ENCODE results near the gene SLC12A3. TPM values are rescaled to one million over a fixed set of nuclear protein-coding genes. Genes with fewer than 3 reads are reported as not detected.

SLC12A3 gene
- total RNA-seq, 1 experiment from 2014 or later, result not detected

DNA sequence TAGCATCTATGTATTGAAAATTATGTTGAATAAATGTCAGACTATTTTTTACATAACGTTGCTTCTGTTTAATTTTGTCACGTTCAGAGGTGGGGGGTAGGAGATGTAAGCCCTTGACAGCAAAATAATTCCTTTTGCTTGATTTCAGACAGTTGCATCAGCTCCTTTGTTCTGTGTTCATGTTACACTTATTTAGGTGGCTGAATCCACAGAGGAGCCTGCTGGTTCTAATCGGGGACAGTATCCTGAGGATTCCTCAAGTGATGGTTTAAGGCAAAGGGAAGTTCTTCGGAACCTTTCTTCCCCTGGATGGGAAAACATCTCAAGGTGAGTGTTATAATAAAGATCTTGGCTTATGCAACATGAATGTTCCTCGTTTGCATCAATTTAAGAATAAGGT is 71.5 kb downstream of the SLC12A3 start:
- peaks cover 15% of the 10 kb centered on the region for H3K4me1 Mint-ChIP-seq
- POLR2A ChIA-PET, result no interaction called here

DNA sequence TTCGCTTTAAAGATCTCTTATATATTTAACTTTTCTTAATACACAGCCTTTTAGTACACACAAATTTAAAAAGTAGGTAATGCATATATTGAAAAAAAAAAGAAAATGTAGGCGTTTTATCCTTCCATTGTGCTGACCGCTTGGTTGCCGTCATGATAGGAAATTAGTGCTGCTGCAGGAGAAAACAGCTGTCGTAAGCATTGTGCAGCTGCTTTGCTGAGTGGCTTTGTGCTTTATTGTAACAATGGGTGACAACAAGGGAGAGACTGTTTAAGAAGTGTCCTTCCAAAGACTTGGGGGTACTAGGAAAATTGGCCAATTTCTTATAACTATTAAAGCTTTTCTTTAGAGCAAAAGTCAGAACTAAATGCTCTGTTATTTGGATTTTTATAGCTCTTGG is 71.9 kb downstream of the SLC12A3 start:
- TF ChIP-seq EMX1 (CRISPR knock-in tag; IDR thresholded peaks at IDR 0.05), result no peak
- TF ChIP-seq, protein P1, sequence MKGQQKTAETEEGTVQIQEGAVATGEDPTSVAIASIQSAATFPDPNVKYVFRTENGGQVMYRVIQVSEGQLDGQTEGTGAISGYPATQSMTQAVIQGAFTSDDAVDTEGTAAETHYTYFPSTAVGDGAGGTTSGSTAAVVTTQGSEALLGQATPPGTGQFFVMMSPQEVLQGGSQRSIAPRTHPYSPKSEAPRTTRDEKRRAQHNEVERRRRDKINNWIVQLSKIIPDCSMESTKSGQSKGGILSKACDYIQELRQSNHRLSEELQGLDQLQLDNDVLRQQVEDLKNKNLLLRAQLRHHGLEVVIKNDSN (CRISPR knock-in tag; IDR thresholded peaks at IDR 0.05), result no peak
- TF ChIP-seq RELA (CRISPR knock-in tag; IDR thresholded peaks at IDR 0.05; ENCODE audit: borderline replicate concordance), result no peak
- no peak for TF ChIP-seq NFE2L1 (CRISPR knock-in tag; IDR thresholded peaks at IDR 0.05)
- TF ChIP-seq SMAD3 (CRISPR knock-in tag; IDR thresholded peaks at IDR 0.05; ENCODE audit: borderline replicate concordance), result no peak
- TF ChIP-seq, protein P2, sequence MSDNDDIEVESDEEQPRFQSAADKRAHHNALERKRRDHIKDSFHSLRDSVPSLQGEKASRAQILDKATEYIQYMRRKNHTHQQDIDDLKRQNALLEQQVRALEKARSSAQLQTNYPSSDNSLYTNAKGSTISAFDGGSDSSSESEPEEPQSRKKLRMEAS (CRISPR knock-in tag; IDR thresholded peaks at IDR 0.05), result no peak
- TF ChIP-seq, protein P3, sequence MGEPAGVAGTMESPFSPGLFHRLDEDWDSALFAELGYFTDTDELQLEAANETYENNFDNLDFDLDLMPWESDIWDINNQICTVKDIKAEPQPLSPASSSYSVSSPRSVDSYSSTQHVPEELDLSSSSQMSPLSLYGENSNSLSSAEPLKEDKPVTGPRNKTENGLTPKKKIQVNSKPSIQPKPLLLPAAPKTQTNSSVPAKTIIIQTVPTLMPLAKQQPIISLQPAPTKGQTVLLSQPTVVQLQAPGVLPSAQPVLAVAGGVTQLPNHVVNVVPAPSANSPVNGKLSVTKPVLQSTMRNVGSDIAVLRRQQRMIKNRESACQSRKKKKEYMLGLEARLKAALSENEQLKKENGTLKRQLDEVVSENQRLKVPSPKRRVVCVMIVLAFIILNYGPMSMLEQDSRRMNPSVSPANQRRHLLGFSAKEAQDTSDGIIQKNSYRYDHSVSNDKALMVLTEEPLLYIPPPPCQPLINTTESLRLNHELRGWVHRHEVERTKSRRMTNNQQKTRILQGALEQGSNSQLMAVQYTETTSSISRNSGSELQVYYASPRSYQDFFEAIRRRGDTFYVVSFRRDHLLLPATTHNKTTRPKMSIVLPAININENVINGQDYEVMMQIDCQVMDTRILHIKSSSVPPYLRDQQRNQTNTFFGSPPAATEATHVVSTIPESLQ (CRISPR knock-in tag; IDR thresholded peaks at IDR 0.05), result no peak
- ATAC-seq (no peak), DNase-seq (ENCODE audit: low spot score) (no peak)
- Mint-ChIP-seq H3K36me3 (peaks cover 57% of the 10 kb centered on the region), H3K27me3 (ENCODE audit: low read depth) (no peaks in the 10 kb centered on the region), H3K4me1 (peaks cover 15% of the 10 kb centered on the region), H3K4me3 (no peak overlapping the region), H3K9me3 (no peaks in the 10 kb centered on the region), H3K27ac (no peak overlapping the region)
- ChIA-PET POLR2A (no interaction called here), CTCF (interaction anchor here (1.2 kb wide), 1 partner anchor 27 kb away, joined by 3 read pairs; no protein-coding TSS in a partner anchor)

More for the DNA sequence above, 71.5 kb downstream of the SLC12A3 start:
- no peak overlapping the region for H3K27ac Mint-ChIP-seq
- TF ChIP-seq, protein P4, sequence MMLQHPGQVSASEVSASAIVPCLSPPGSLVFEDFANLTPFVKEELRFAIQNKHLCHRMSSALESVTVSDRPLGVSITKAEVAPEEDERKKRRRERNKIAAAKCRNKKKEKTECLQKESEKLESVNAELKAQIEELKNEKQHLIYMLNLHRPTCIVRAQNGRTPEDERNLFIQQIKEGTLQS (CRISPR knock-in tag; conservative IDR thresholded peaks at IDR 0.05), result no peak
- TF ChIP-seq MYBL2 (CRISPR knock-in tag; IDR thresholded peaks at IDR 0.05), result no peak
- TF ChIP-seq SP1 (CRISPR knock-in tag; conservative IDR thresholded peaks at IDR 0.05), result no peak
- peak; percentile 95 for TF ChIP-seq GABPB1 (CRISPR knock-in tag; IDR thresholded peaks at IDR 0.05)
- DNase-seq (ENCODE audit: low spot score) (no peak), ATAC-seq (no peak)
- CTCF ChIA-PET, result interaction anchor here (1.2 kb wide), 1 partner anchor 28 kb away, joined by 3 read pairs; no protein-coding TSS in a partner anchor
- peaks cover 53% of the 10 kb centered on the region for H3K36me3 Mint-ChIP-seq
- no peak overlapping the region for H3K4me3 Mint-ChIP-seq
- H3K9me3 Mint-ChIP-seq, result no peaks in the 10 kb centered on the region
- H3K27me3 Mint-ChIP-seq (ENCODE audit: low read depth), result no peaks in the 10 kb centered on the region

DNA sequence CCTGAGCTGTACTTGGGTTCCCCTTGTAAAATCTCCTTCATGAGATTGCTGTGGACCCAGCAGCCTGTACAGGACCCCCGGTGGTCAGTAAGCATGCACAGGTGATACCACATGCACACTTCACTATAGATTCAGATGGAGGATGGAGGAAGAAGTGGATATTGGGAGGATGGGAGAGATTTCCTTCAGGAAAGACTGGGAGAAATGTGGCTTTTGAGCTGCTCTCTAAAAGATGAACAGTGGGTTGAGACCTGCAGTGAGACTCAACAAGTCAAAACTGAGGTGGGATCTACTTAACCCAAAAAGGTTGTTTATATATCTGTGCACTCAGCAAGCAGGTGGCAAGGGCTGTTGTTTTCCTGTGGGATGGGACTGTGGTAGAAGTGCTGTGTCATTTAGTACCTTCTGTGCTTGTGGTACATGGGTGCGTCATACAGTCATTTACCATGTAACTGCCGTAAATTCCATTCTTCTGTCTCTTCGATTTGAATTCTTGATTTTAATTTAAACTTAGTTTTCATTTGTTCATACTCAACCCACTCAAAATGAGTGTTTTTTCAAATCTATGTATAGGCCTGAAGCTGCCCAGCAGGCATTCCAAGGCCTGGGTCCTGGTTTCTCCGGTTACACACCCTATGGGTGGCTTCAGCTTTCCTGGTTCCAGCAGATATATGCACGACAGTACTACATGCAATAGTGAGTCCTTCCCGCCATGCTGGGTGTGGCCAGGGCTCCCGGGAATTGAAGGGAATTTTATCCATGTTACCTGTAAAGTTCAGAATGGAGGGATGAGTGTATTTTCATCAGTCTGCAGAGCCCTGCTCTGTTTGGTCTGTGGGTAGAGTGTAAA is 73.9 kb downstream of the SLC12A3 start:
- Mint-ChIP-seq H3K36me3 (peaks cover 71% of the 10 kb centered on the region), H3K27ac (peak overlapping the region; percentile 71; the same call in 1 of the 2 replicates), H3K27me3 (ENCODE audit: low read depth) (no peaks in the 10 kb centered on the region), H3K4me3 (no peak overlapping the region), H3K9me3 (no peaks in the 10 kb centered on the region), H3K4me1 (peaks cover 6% of the 10 kb centered on the region)
- no peak for ATAC-seq
- DNase-seq (ENCODE audit: low spot score), result no peak
- ChIA-PET POLR2A (interaction anchor here (0.5 kb wide), 1 partner anchor 241 kb away, joined by 3 read pairs; no protein-coding TSS in a partner anchor), CTCF (no interaction called here)
- no peak for TF ChIP-seq SOX15 (CRISPR knock-in tag; IDR thresholded peaks at IDR 0.05)

DNA sequence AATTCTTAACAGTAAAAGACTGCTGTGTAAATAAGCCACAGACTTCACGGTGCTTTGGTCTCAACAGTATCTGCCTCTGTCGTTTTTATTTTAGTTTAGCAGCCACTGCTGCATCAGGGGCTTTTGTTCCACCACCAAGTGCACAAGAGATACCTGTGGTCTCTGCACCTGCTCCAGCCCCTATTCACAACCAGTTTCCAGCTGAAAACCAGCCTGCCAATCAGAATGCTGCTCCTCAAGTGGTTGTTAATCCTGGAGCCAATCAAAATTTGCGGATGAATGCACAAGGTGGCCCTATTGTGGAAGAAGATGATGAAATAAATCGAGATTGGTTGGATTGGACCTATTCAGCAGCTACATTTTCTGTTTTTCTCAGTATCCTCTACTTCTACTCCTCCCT is 74.8 kb downstream of the SLC12A3 start:
- H3K27ac Mint-ChIP-seq, result no peak overlapping the region
- ATAC-seq, result no peak
- no peaks in the 10 kb centered on the region for H3K27me3 Mint-ChIP-seq (ENCODE audit: low read depth)
- H3K9me3 Mint-ChIP-seq, result no peaks in the 10 kb centered on the region
- no peak for DNase-seq (ENCODE audit: low spot score)
- POLR2A ChIA-PET, result no interaction called here
- peaks cover 75% of the 10 kb centered on the region for H3K36me3 Mint-ChIP-seq
- peaks cover under 1% of the 10 kb centered on the region; the same call in 1 of the 2 replicates for H3K4me1 Mint-ChIP-seq
- CTCF ChIA-PET, result no interaction called here
- H3K4me3 Mint-ChIP-seq, result no peak overlapping the region
- TF ChIP-seq ELF4 (CRISPR knock-in tag; IDR thresholded peaks at IDR 0.05; ENCODE audit: low read depth) (no peak), RELA (CRISPR knock-in tag; IDR thresholded peaks at IDR 0.05; ENCODE audit: borderline replicate concordance) (no peak), FOXP1 (CRISPR knock-in tag; IDR thresholded peaks at IDR 0.05; ENCODE audit: borderline replicate concordance) (no peak), ZNF138 (CRISPR knock-in tag; conservative IDR thresholded peaks at IDR 0.05) (no peak), TEAD1 (CRISPR knock-in tag; IDR thresholded peaks at IDR 0.05) (no peak), ZNF416 (CRISPR knock-in tag; IDR thresholded peaks at IDR 0.05) (no peak), CREM (CRISPR knock-in tag; IDR thresholded peaks at IDR 0.05) (no peak), JAZF1 (CRISPR knock-in tag; IDR thresholded peaks at IDR 0.05) (no peak)
- TF ChIP-seq, protein P2 (CRISPR knock-in tag; IDR thresholded peaks at IDR 0.05), result no peak
- TF ChIP-seq, protein P1 (CRISPR knock-in tag; IDR thresholded peaks at IDR 0.05), result no peak
- TF ChIP-seq, protein P3 (CRISPR knock-in tag; IDR thresholded peaks at IDR 0.05), result no peak
- TF ChIP-seq, protein P5, sequence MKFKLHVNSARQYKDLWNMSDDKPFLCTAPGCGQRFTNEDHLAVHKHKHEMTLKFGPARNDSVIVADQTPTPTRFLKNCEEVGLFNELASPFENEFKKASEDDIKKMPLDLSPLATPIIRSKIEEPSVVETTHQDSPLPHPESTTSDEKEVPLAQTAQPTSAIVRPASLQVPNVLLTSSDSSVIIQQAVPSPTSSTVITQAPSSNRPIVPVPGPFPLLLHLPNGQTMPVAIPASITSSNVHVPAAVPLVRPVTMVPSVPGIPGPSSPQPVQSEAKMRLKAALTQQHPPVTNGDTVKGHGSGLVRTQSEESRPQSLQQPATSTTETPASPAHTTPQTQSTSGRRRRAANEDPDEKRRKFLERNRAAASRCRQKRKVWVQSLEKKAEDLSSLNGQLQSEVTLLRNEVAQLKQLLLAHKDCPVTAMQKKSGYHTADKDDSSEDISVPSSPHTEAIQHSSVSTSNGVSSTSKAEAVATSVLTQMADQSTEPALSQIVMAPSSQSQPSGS (CRISPR knock-in tag; IDR thresholded peaks at IDR 0.05; ENCODE audit: borderline replicate concordance, low read depth), result no peak

Data from WTC11 (cell line).